H1 (cell line): ENCODE measurements around the gene TMEM183A. TPM values are rescaled to one million over a fixed set of nuclear protein-coding genes. Genes with fewer than 3 reads are reported as not detected.

Experiments
- CTCF ChIA-PET: fragments of 300-600 bp; sonication (Branson Sonifier 250); formaldehyde crosslinking; loops from one replicate; lab custom pipeline; 2021; ENCODE audit not compliant: partially characterized antibody; lab: Charles Lee
- POLR2A ChIA-PET: fragments of 300-600 bp; sonication (Branson Sonifier 250); formaldehyde crosslinking; loops from one replicate; lab custom pipeline; 2021; ENCODE audit warnings: inconsistent platforms; ENCODE audit not compliant: partially characterized antibody; lab: Charles Lee
- DNase-seq, 2 experiments: peaks; one replicate each; pipeline versions ENCODE4 v3.0.0 to v3.0.0-alpha.2; 2010 to 2022; ENCODE audit warnings: low spot score in 2 of 2, low read depth in 1 of 2, mixed read lengths in 1 of 2
- FAIRE-seq: peaks from 2 replicates; lab custom pipeline; 2011; peaks lifted over from hg19 to GRCh38; lab: Jason Lieb, UNC
- H2AFZ ChIP-seq: 2 replicates; pipeline ENCODE4 v1.8.1; 2012; ENCODE audit warnings: low read length, inconsistent platforms
- H2AK5ac ChIP-seq: 2 replicates; pipeline ENCODE4 v1.6.1; 2013; ENCODE audit warnings: low read depth, low read length
- H2BK120ac ChIP-seq: replicated peaks from 2 replicates; pipeline ENCODE3; 2013; ENCODE audit warnings: low read depth, low read length, inconsistent platforms
- H2BK12ac ChIP-seq: 2 replicates; pipeline ENCODE4 v1.6.1; 2013; ENCODE audit warnings: low read depth, low read length
- H2BK15ac ChIP-seq: 2 replicates; pipeline ENCODE4 v1.6.1; 2013; ENCODE audit warnings: low read length
- H2BK20ac ChIP-seq: 2 replicates; pipeline ENCODE4 v1.6.1; 2013; ENCODE audit warnings: low read length
- H2BK5ac ChIP-seq: 2 replicates; pipeline ENCODE4 v1.6.1; 2013; ENCODE audit warnings: low read depth, low read length
- H3K14ac ChIP-seq: 2 replicates; pipeline ENCODE4 v1.6.1; 2013; ENCODE audit warnings: inconsistent platforms; ENCODE audit not compliant: insufficient read length
- H3K18ac ChIP-seq: 2 replicates; pipeline ENCODE4 v1.6.1; 2013; ENCODE audit warnings: low read length; ENCODE audit errors: extremely low read depth
- H3K23ac ChIP-seq: 2 replicates; pipeline ENCODE4 v1.6.1; 2013; ENCODE audit warnings: inconsistent platforms; ENCODE audit not compliant: insufficient read length
- H3K23me2 ChIP-seq: 2 replicates; pipeline ENCODE4 v1.6.1; 2013; ENCODE audit warnings: low read depth, low read length
- H3K27ac ChIP-seq: 2 replicates; pipeline ENCODE4 v1.6.1; 2011; ENCODE audit warnings: low read depth, low read length, inconsistent platforms
- H3K27me3 ChIP-seq, 4 experiments: replicated peaks in 1 of 4; 1 replicate in 1 of 4; 2 replicates in 3 of 4; pipeline versions ENCODE4 v1.6.1 to v1.8.1; 2011 to 2013; ENCODE audit warnings: low read length in 3 of 4, mild to moderate bottlenecking in 3 of 4, inconsistent platforms in 2 of 4, mixed read lengths in 2 of 4, moderate library complexity in 1 of 4; ENCODE audit not compliant: control insufficient read depth in 3 of 4, insufficient read depth in 3 of 4; ENCODE audit errors: extremely low read depth in 1 of 4
- H3K36me3 ChIP-seq, 4 experiments: 2 replicates each; pipeline versions ENCODE4 v1.6.1 to v1.8.1; 2011 to 2013; ENCODE audit warnings: mild to moderate bottlenecking in 4 of 4, low read length in 3 of 4, moderate library complexity in 2 of 4, control low read depth in 1 of 4, inconsistent platforms in 1 of 4; ENCODE audit not compliant: insufficient read depth in 4 of 4, control insufficient read depth in 2 of 4
- H3K4ac ChIP-seq: replicated peaks from 2 replicates; pipeline ENCODE3; 2013; ENCODE audit warnings: low read length, low read depth, mixed read lengths, inconsistent platforms; ENCODE audit not compliant: insufficient read length
- H3K4me1 ChIP-seq, 4 experiments: replicated peaks in 1 of 4; 1 replicate in 1 of 4; 2 replicates in 3 of 4; pipeline versions ENCODE4 v1.6.1 to v1.8.1; 2011 to 2013; ENCODE audit warnings: low read length in 3 of 4, inconsistent platforms in 2 of 4, mixed read lengths in 1 of 4; ENCODE audit not compliant: insufficient read depth in 4 of 4, control insufficient read depth in 3 of 4
- H3K4me2 ChIP-seq, 2 experiments: 2 replicates each; pipeline versions ENCODE4 v1.6.1 to v1.8.1; 2011 to 2013; ENCODE audit warnings: low read depth in 2 of 2, low read length in 2 of 2, control low read depth in 1 of 2, inconsistent platforms in 1 of 2, mild to moderate bottlenecking in 1 of 2; ENCODE audit not compliant: insufficient read depth in 1 of 2
- H3K4me3 ChIP-seq, 4 experiments: fragments of 200-600, 300-600 bp in 1 of 4; sonication (generic), shearing (Covaris generic), sonication (Bioruptor Twin) in 1 of 4; 2 replicates each; pipeline versions ENCODE4 v1.5.1 to v1.8.1; 2011 to 2016; ENCODE audit warnings: low read length in 4 of 4, low read depth in 3 of 4, control low read depth in 2 of 4, inconsistent platforms in 2 of 4, mild to moderate bottlenecking in 2 of 4, mixed read lengths in 1 of 4, moderate library complexity in 1 of 4; ENCODE audit not compliant: insufficient read depth in 2 of 4; ENCODE audit errors: extremely low read depth in 1 of 4
- H3K56ac ChIP-seq: replicated peaks from 2 replicates; pipeline ENCODE3; 2013; ENCODE audit warnings: low read depth, mild to moderate bottlenecking, mixed read lengths, low read length, inconsistent platforms; ENCODE audit not compliant: insufficient read length
- H3K79me1 ChIP-seq: 2 replicates; pipeline ENCODE4 v1.6.1; 2013; ENCODE audit warnings: low read depth, low read length, control low read depth
- H3K79me2 ChIP-seq, 2 experiments: 2 replicates each; pipeline versions ENCODE4 v1.6.1 to v1.8.1; 2012 to 2013; ENCODE audit warnings: low read length in 2 of 2, mild to moderate bottlenecking in 2 of 2, inconsistent platforms in 1 of 2; ENCODE audit not compliant: insufficient read depth in 2 of 2, control insufficient read depth in 1 of 2
- H3K9ac ChIP-seq, 4 experiments: replicated peaks in 1 of 4; 1 replicate in 1 of 4; 2 replicates in 3 of 4; pipeline versions ENCODE4 v1.6.1 to v1.8.1; 2011 to 2013; ENCODE audit warnings: low read depth in 3 of 4, low read length in 3 of 4, control low read depth in 2 of 4, mild to moderate bottlenecking in 2 of 4, moderate library complexity in 2 of 4, inconsistent platforms in 1 of 4; ENCODE audit errors: extremely low read depth in 1 of 4
- H3K9me3 ChIP-seq, 2 experiments: 2 replicates each; pipeline versions ENCODE4 v1.6.1 to v1.8.1; 2012 to 2013; ENCODE audit warnings: mild to moderate bottlenecking in 2 of 2, moderate library complexity in 2 of 2, control low read depth in 1 of 2, inconsistent platforms in 1 of 2, low read depth in 1 of 2, low read length in 1 of 2, mixed read lengths in 1 of 2; ENCODE audit not compliant: insufficient read depth in 2 of 2
- H4K20me1 ChIP-seq, 2 experiments: replicated peaks in 1 of 2; 2 replicates each; pipeline versions ENCODE3 to v1.8.1; 2011 to 2013; ENCODE audit warnings: inconsistent platforms in 2 of 2, low read length in 2 of 2, mild to moderate bottlenecking in 1 of 2; ENCODE audit not compliant: insufficient read depth in 2 of 2, control insufficient read depth in 1 of 2
- H4K5ac ChIP-seq: 2 replicates; pipeline ENCODE4 v1.6.1; 2013; ENCODE audit warnings: low read length, low read depth, mixed read lengths, inconsistent platforms; ENCODE audit not compliant: insufficient read length
- H4K8ac ChIP-seq: 2 replicates; pipeline ENCODE4 v1.8.0; 2013; ENCODE audit warnings: mild to moderate bottlenecking, moderate library complexity, low read length, inconsistent platforms; ENCODE audit not compliant: insufficient read depth; ENCODE audit errors: extremely low read depth
- H4K91ac ChIP-seq: replicated peaks from 2 replicates; pipeline ENCODE3; 2013; ENCODE audit warnings: low read length, mixed read lengths, inconsistent platforms; ENCODE audit not compliant: insufficient read length
- HDAC2 ChIP-seq, 2 experiments: fragments of 300-600 bp in 1 of 2; sonication (generic) in 1 of 2; IDR thresholded peaks; 2 replicates each; pipeline ENCODE4 v1.6.1; 2011 to 2012; ENCODE audit warnings: low read depth in 2 of 2, low read length in 2 of 2, mild to moderate bottlenecking in 2 of 2, moderate library complexity in 2 of 2, borderline replicate concordance in 1 of 2, inconsistent platforms in 1 of 2
- WGBS, 2 experiments: shearing (Covaris generic) in 1 of 2; methylation state at CpG; one replicate each; pipeline versions ENCODE4 v1.1.6 to v1.1.7; 2013 to 2015; ENCODE audit warnings: low lambda C conversion rate in 2 of 2, mixed read lengths in 2 of 2, inconsistent platforms in 1 of 2, low coverage in 1 of 2, missing lambda C conversion rate in 1 of 2; ENCODE audit not compliant: insufficient replicate concordance in 2 of 2, insufficient coverage in 1 of 2, insufficient read length in 1 of 2; ENCODE audit errors: extremely low coverage in 1 of 2, missing lambda C conversion rate in 1 of 2; 5-methylcytosine and 5-hydroxymethylcytosine counted together
- polyA plus RNA-seq, 7 experiments: library from polyadenylated mRNA; depleted of rRNA in 3 of 7; stranded (reverse) in 5 of 7; unstranded in 2 of 7; fragments of >200 nt in 5 of 7; fragments of 200-250 nt in 2 of 7; gene quantifications; 1 replicate in 5 of 7; 2 replicates in 1 of 7; 4 replicates in 1 of 7; pipeline versions ENCODE4 v1.2.1 to v1.2.3, GENCODE V29; 2011 to 2013; ENCODE audit warnings: missing spikeins in 2 of 7, mixed read lengths in 2 of 7
- total RNA-seq: library from RNA; stranded (reverse); fragmentation: NEBNext Ultra II Directional; extraction: Animal tissue kit (Norgen Biotek cat#: 25700); gene quantifications from 2 replicates; pipeline ENCODE4 v1.2.1, GENCODE V29; 2021

Gene TMEM183A
- total and polyA plus RNA-seq, 2 of the 8 experiments (the other 6 are each of a cell fraction or from before 2014, with no cell fraction given), result 107 to 173 TPM

- no peak for TF ChIP-seq HDAC2 (IDR thresholded peaks at IDR 0.05; ENCODE audit: borderline replicate concordance in 1 of 2, low read depth in 2 of 2, low read length in 2 of 2)
- Histone ChIP-seq H2AK5ac (no peak overlapping the region), H3K56ac (no peak overlapping the region), H3K9me3 (no peaks in the 10 kb centered on the region), H2BK120ac (no peak overlapping the region), H3K4me3 (no peak overlapping the region), H3K4me2 (no peak overlapping the region), H4K8ac (no peak overlapping the region), H3K36me3 (no peaks in the 10 kb centered on the region), H3K27ac (no peak overlapping the region), H3K23me2 (peaks cover 4% of the 10 kb centered on the region), H3K4ac (no peak overlapping the region), H2BK15ac (no peak overlapping the region), H2BK5ac (no peak overlapping the region), H3K18ac (no peak overlapping the region), H3K4me1 (peaks cover 0 to 6% (median 0%) of the 10 kb centered on the region in 4 experiments; a peak in 1 of 7 replicates), H3K9ac (no peak overlapping the region), H2BK20ac (no peak overlapping the region), H2BK12ac (no peak overlapping the region), H4K20me1 (no peaks in the 10 kb centered on the region), H4K91ac (no peak overlapping the region), H4K5ac (no peak overlapping the region), H3K27me3 (no peaks in the 10 kb centered on the region; a peak in 2 of 7 replicates), H3K23ac (no peak overlapping the region), H3K79me2 (no peaks in the 10 kb centered on the region), H2AFZ (no peak overlapping the region), H3K79me1 (no peaks in the 10 kb centered on the region), H3K14ac (no peak overlapping the region)
- WGBS, 2 experiments, result 69% methylated on average over 4 of the region's 4 CpGs; no CpG with 5 or more reads in 1 of the 2 experiments
- ChIA-PET POLR2A (no interaction called here), CTCF (interaction anchor here (0.7 to 2.0 kb wide), 6 partner anchors 10 to 28 kb away, joined by 3 to 6 read pairs (median 4); no protein-coding TSS in a partner anchor)
- no peak for FAIRE-seq
- DNase-seq, result no peak
Observed at GRCh38 chr1:202972046-202972445, 35.1 kb upstream of the TMEM183A start.
